Ammon's horn (tissue), 1 donor: ENCODE data around the gene PTPN11.
"Not testable (repeated sequence)": the region's sequence is repeated elsewhere in the genome, so short reads cannot be mapped to it uniquely, and the experiment has no call there.

Source experiments
- DNase-seq: peaks from one replicate; pipeline ENCODE4 v3.0.0-alpha.2; 2016; ENCODE audit warnings: low spot score

The PTPN11 gene

GRCh38 chr12:112448165-112448564, 29.4 kb downstream of the PTPN11 start:
- DNase-seq, result not testable (repeated sequence)

- DNase-seq, result peak; percentile 60
These were observed 32.0 kb downstream of the PTPN11 start for GRCh38 chr12:112450725-112451124.

GRCh38 chr12:112456029-112456428, 37.3 kb downstream of the PTPN11 start:
- peak; percentile 88 for DNase-seq

- DNase-seq, result not testable (repeated sequence)
These were observed 38.4 kb downstream of the PTPN11 start for GRCh38 chr12:112457142-112457541.

- DNase-seq, result no peak
These were observed 39.6 kb downstream of the PTPN11 start for GRCh38 chr12:112458330-112458729.

- no peak for DNase-seq
These were observed 40.0 kb downstream of the PTPN11 start for GRCh38 chr12:112458751-112459150.

- DNase-seq, result no peak
These were observed 44.7 kb downstream of the PTPN11 start for GRCh38 chr12:112463478-112463877.

- no peak for DNase-seq
These were observed 45.9 kb downstream of the PTPN11 start for GRCh38 chr12:112464605-112465004.

GRCh38 chr12:112466011-112466422, 47.3 kb downstream of the PTPN11 start:
- no peak for DNase-seq

GRCh38 chr12:112466835-112467234, 48.1 kb downstream of the PTPN11 start:
- DNase-seq, result no peak

GRCh38 chr12:112468046-112468445, 49.3 kb downstream of the PTPN11 start:
- no peak for DNase-seq

GRCh38 chr12:112473056-112473455, 54.3 kb downstream of the PTPN11 start:
- no peak for DNase-seq

- no peak for DNase-seq
These were observed 60.7 kb downstream of the PTPN11 start for GRCh38 chr12:112479413-112479812.

GRCh38 chr12:112480931-112481330, 62.2 kb downstream of the PTPN11 start:
- peak; percentile 46 for DNase-seq

- peak; percentile 84 for DNase-seq
These were observed 64.0 kb downstream of the PTPN11 start for GRCh38 chr12:112482733-112483132.

GRCh38 chr12:112486361-112486760, 67.6 kb downstream of the PTPN11 start:
- no peak for DNase-seq

GRCh38 chr12:112488257-112488876, 69.6 kb downstream of the PTPN11 start:
- peak; percentile 43 for DNase-seq

GRCh38 chr12:112489456-112489855, 70.7 kb downstream of the PTPN11 start:
- peak; percentile 43 for DNase-seq

- DNase-seq, result no peak
These were observed 77.7 kb downstream of the PTPN11 start for GRCh38 chr12:112496496-112496895.

GRCh38 chr12:112498580-112498979, 79.8 kb downstream of the PTPN11 start:
- DNase-seq, result no peak

- peak; percentile 18 for DNase-seq
These were observed 84.8 kb downstream of the PTPN11 start for GRCh38 chr12:112503512-112503911.

GRCh38 chr12:112506513-112507166, 87.9 kb downstream of the PTPN11 start:
- no peak for DNase-seq

- DNase-seq, result no peak
These were observed 94.7 kb downstream of the PTPN11 start for GRCh38 chr12:112513471-112513870.

GRCh38 chr12:112514456-112514855, 95.7 kb downstream of the PTPN11 start:
- DNase-seq, result no peak
